HG03175 (cell line): ENCODE data around the gene KRT31.
"Not testable (repeated sequence)": the region's sequence is repeated elsewhere in the genome, so short reads cannot be mapped to it uniquely, and the experiment has no call there.

ENCODE experiments used
- ATAC-seq: cut with Tn5 transposase; IDR thresholded peaks from one replicate; pipeline ENCODE4 v1.9.1; 2021; ENCODE audit warnings: mild to moderate bottlenecking, moderate library complexity; ENCODE audit not compliant: unreplicated experiment

KRT31 gene

DNA sequence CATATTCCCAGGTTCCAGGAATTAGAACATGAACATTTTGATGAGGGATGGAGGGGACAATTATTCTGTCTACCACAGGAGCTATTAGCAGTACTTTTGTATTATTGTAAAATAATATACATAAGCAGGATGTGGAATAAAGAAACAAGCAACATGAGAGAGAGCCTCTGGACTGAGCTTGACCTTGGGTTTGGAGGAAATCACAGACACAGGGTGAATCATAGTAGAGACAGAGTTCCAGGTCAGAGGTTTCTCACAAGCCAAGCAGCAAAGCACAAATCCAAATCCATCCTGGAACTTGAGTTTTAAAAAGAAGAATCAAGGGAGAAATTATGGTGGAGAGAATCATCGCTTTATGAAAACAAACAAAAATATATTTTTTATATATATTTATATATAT is 5.1 kb downstream of the KRT31 start:
- ATAC-seq: no peak

DNA sequence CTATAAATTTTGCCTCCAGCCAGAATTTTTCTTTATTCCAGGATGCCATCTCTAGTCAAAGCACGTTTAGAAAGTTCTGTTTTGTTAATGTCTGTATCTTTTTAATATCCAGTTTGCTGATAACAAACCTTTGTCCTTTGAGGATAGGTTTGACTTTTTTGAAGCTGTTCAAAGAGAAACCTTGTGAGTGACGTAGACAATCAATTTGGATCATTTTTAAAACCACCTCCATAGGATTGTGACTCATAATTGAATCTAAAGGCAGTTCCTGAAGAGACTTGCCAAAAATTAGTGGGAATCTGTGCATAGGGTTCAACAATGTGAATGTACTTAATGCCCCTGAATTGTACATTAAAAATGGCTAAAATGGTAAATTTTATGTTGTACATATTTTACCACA is 5.9 kb downstream of the KRT31 start:
- ATAC-seq: no peak

DNA sequence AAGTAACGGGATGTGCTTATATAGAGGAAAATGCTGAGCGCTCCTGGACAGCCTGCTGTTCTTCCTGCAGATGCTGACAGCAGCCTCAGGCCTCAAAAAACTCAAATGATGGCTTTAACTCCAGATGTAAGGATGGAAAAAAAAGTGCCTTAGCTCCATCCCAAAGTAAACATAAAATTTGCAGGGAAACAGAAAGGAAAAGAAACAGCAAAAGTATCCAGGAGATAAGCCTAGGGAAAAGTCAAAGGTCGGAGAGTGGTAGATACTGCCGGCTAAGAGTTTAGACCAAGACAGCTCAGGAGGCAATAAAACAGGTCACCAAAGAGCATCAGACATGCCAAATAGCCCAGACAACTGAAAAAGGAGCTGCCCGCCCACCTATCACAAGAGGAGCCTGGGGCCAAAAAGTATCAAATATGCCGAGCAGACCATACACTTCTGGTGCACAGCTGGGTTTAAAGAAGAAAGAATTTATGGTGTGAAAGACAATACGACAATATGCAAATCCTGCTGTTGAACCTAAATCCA is 6.9 kb downstream of the KRT31 start:
- no peak for ATAC-seq

DNA sequence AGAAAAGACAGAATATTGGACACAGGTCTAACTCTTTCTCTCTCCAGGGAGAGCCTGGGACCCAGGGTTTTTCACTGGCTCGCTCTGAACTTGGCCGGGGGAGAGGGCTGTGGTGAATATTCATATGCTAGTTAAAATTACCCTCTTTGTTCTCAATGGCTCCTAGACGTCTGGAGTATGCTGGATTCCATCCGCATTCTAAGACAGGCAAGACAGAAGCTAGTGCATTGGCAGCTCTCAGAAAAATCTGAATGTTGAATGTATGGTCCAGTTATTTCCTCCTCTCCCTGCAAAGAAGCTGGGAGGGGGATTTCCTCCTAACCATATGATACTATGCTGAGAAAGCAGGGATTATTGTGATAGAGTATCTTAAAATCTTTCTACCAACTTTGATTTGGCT is 9.7 kb downstream of the KRT31 start:
- ATAC-seq: no peak

DNA sequence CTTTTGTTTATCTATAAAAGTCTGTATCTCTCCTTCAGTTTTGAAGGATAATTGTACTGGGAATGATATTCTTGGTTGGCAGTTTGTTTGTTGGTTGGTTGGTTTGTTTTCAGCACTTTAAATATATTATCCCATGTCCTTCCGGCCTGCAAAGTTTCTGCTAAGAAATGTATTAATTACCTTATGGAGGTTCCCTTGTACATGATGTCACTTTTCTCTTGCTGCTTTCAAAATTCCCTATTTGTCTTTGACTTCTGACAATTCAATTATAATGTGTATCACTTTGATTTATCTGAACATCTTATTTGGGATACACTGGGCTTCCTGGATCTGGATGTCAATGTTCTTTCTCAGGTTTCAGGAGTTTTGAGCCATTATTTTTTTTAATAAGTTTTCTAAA is 11.2 kb downstream of the KRT31 start:
- ATAC-seq: no peak

DNA sequence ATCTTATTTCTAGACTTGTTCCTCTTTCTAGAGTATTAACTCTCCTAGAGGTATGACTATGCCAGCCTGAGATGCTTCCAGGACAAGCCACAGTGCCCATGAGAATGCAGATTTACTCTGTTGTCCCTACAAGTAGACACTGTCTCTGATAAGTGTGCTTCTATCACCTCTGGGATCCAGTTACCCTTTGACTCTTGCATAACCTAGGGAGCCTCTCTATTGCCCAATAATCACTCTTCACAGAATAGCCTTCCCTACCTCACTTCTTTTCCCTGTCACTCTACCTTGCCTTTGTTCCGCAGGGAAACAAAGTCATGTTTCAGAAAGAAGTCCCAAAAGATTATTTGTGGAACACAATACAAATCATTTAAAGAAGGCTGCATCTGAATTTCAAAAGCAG is 13.7 kb downstream of the KRT31 start:
- ATAC-seq: no peak

DNA sequence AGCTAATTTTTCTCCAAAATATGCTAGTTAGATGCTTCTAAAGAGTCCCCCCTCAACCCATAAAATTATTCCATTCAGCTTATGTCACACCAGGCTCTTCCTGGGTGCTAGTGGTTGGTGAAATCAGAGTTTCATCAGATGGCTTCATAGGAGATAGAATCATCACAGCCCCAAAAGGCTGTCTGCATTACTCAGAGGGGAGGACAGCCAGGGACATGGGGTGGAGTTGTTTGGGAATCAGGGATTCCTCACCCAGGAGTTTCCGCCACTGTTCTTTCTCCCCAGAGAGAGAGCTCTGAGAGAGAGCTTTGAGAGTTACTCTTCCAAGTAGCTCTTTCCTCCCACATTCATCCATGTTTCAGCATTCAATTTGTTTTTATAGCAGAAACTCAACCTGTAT is 15.0 kb downstream of the KRT31 start:
- no peak for ATAC-seq

DNA sequence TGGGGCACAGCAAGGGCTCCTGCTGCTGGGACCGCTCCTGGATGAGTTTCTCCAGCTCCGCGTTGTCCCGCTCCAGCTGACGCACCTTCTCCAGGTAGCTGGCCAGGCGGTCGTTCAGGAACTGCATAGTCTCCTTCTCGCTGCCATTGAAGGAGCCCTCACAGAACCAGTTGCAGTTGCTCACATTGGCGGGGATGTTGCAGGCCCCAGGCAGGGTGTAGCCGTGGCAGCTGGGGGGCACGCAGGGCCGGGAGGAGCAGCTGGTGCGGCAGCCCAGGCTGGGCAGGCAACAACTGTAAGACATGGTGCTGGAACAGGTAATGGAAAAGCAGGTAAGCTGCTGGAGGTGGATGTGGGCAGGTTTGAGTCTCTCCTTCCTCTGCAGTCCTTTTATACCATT is 15.5 kb downstream of the KRT31 start, which contains the start of gene KRT34:
Gene KRT34, minus strand, starts transcription at position 364 of the 400 bp plus-strand sequence. Its CDS starts 60 bp downstream, at position 304.
- not testable (repeated sequence) for ATAC-seq

DNA sequence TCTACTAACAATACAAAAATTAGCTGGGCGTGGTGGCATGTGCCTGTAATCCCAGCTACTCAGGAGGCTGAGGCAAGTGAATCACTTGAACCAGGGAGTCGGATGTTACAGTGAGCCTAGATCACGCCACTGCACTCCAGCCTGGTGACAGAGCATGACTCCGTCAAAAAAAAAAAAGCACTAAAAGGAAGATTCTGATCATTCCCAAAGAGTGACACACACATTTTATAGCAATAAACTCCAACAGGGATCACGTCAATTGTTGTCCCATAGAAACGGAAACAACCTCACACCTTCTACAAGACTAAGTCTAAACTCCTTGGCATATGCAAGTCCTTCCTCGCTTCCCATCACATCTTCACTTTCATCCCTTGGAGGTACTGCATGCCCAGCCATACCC is 17.3 kb downstream of the KRT31 start:
- not testable (repeated sequence) for ATAC-seq

DNA sequence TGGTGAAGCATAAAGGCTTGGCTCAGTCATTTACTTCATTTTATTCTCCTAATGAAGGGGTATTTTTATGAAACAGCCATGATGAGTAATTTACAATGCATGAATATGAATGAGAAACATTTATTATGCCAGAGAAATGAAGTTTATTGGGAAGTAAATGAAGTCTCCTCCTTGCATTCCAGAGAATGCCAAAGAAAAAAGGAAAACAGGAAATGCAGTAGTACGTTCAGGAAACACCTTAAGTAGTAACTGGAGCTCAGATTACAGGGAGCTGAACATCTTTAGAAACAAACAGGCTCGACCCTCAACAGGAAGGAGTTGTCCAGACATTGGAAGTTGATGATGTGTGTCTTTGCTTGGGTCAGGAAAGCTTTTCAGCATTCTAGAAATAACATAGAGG is 19.9 kb downstream of the KRT31 start:
- no peak for ATAC-seq

DNA sequence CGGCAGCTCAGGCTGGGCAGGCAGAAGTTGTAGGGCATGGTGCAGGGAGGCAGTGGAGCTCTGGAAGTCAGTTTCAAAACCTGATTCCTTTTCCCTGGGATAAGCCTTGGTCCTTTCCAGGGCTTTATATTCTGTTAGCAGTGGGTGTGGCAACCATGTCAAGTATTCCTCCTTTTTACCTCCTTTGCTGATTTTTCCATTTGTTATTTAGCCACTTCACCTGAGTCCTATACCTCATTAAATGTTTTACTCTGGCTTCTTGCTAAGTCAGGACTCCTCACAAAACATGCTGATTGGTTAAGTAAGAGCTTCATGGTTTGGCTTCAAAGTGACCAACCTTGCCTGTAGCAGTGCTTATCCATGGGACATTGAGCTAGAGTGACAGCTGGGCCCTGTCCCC is 27.7 kb downstream of the KRT31 start, which contains the start of gene KRT33B:
Gene KRT33B, minus strand, starts transcription at position 101 of the 400 bp plus-strand sequence. Its CDS starts 63 bp downstream, at position 38.
- ATAC-seq: no peak

DNA sequence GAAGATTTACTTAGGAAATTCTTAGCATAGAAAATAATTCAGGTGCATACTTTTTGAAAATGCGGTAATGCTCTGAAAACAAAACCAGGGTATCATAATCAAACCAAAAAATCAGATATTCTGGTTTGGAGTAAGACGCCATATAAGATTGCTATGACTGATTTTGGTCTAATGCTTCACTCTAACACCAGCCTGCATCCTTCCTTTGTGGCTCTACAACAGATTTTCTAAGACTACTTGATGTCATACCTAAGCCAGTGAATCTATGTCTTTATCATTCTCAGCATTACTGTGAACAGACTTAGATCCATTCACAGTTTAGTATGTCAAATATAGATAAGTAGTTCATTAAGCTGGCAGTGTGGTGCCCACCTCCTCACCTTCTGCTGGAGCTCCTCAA is 28.4 kb downstream of the KRT31 start:
- ATAC-seq: no peak

DNA sequence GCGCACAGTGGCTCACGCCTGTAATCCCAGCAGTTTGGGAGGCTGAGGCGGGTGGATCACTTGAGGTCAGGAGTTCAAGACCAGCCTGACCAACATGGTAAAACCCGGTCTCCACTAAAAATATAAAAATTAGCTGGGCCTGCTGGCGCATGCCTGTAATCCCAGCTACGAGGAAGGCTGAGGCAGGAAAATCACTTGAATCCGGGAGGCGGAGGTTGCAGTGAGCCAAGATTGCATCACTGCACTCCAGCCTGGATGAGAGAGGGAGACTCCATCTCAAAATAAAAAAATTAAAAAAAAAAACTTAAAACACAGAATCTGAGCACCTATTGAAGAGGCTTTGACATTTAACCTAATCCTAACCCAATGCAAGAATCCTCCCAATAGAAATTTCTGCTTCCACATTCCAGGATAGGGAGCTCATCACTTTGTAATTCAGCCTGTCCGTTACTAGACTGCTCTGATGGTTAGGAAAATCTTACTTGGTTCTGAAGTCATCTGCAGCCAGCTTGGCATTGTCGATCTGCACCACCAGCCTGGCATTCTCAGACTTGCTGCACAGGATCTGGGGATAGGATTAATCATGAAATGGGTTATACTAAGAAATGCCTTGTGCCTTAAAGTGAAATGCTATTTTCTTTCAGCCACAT is 29.9 kb downstream of the KRT31 start:
- no peak for ATAC-seq

DNA sequence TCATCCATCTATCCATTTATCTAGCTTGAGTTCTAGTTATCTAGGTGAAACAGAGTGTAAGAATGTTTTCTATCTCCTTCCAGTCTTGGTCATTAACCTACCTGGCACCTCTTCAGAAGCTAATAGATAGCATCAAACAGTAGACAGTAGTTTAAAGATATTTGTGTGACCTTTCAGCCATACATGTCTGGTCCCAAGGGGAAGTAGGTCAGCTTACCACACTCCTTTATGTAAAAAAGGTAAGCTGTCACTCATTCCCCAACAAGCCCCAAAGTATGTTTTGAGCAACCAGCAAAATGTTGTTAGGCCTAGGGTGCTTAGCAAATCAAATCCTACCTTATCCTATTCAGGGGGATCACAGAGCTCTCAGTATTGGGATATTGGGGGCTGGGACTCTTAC is 31.3 kb downstream of the KRT31 start:
- ATAC-seq: no peak

DNA sequence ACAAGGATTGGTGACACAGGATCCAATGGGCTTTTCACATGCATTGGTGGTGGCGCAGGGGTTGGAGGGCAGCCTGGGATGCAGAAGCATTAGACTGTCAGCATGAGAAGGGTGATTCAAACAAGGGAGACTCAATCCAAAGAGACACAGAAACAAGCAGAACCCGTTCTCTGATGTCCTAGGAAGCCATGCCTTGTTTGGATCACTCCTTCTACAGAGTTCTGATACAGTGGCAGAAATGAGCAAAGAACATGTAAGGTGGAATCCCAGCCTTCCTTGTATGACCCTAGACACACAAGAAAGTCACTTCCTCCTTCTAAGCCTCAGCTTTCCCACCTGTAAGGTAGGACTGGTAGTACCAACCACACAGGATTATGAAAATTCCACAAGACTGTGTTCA is 33.5 kb downstream of the KRT31 start:
- ATAC-seq: no peak

DNA sequence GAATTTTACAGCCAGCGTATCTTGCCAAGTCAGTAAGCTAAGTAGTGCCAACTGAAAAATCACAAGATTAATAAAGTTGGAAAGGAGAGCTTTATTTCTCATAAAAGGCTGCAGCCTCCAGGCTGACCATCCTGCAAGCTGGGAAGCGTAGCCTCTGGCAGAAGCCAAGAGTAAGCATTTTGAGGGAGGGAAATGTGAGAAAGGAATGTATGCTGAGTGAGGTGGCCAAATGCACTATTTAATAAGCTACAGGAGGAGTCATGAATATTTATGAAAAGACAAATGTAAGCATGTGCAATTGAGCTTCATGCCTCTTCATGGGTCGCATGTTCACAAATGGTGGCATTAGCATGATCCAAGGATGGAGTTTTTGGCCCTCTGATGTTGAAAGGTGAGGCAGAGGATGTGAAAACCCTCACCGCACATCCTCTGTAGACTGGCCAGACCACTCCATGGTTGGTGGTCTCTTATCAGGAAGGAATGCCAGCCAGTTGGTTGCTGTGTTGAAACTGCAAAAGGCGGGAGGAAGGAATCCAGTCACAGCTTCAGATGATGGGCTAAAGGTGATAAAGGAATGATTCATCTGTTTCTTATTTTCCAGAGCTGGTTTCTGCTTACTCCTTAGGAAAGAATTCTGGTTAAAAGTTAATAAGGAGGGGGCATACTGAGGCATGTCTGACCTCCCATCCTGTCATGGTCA is 37.0 kb downstream of the KRT31 start:
- ATAC-seq: no peak

DNA sequence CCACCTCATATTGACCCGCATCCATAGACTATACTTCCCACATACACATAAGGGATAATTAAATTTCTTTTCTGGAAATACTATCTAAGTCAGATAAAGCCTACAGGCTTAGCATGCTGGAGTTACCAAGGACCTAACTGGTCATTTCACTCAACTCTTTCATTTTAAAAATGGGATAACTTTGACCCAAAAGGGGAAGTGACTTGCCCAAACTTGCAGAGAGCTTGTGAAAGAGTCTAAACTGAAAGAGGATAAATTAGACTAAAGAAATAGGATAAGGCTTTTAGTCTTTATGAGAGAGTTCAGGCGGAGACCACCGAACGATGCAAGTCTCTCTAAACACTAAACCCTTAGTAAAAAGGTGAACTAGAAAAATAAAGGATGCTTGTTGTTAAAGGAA is 42.9 kb downstream of the KRT31 start:
- no peak for ATAC-seq

DNA sequence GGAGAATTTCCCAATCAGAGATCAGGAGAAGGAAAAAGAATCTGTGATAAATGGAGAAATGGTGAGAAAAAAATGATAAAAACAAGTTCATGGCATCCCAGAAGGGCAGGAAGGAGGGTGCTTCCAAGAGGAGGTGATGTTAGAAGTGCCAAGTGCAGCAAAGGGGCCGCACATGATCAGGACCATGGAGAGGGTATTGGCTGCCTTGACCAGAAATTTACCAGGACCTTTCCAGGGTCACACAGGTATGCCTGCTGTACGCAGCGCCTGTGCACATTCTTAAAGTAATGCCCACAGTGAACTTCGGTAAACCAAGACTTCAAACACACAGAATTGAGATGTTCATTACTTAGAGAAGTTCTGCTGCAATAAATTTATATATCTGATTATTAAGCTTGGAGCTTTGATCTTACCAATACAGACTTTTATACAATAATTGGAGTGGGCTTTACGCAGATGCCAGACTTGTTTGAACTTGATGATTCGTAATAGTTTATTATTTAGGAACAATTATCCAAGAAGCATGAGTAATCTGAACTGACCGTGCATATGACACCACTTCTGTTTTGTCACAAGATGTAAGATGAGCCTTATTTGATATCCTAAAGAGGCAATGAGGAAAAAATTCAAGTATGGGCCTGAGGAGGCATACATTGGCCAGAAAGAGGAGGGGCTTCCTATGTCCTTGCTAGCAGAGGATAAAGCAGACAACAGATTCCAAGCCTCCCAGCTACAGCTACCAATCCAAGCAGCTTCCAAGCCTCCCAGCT is 44.6 kb downstream of the KRT31 start:
- no peak for ATAC-seq

DNA sequence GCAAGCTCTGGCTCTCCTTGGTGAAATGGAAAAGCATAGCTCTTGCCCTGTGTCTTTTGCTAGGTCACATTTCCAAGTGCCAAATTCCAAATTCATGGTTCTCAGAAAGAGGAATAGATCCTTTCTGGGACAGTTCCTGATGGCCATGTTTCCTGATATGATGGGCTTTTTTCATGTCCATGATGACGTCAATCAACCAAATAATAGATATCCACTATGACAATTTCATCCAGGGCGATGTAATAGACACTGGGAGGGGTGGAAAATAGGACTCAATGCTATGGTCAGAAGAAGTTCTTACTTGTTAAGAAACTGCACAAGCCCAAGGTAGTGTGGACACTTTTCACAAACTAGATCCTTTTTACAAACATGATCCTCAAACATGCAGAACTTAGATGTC is 46.2 kb downstream of the KRT31 start:
- no peak for ATAC-seq

DNA sequence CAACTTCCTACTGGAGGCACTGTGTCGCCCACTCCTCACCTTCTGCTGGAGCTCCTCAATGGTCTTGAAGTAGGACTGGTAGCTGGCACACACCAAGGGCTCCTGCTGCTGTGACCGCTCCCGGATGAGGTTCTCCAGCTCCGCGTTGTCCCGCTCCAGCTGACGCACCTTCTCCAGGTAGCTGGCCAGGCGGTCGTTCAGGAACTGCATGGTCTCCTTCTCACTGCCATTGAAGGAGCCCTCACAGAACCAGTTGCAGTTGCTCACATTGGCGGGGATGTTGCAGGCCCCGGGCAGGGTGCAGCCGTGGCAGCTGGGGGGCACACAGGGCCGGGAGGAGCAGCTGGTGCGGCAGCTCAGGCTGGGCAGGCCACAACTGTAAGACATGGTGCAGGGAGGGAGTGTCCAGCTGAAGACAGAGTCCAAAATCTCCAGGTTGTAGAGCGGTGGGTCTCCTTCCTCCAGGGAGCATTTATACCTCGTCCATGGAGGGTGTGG is 47.0 kb downstream of the KRT31 start, which contains the start of gene KRT33A:
Gene KRT33A, minus strand, starts transcription at position 448 of the 498 bp plus-strand sequence. Its CDS starts 61 bp downstream, at position 387.
- ATAC-seq: not testable (repeated sequence)
